Stomach (tissue), 4 donors: ENCODE measurements around the gene FN3K.

ENCODE experiments used
- CTCF ChIP-seq, 7 experiments: fragments of 450-650 bp in 4 of 7; fragments of 200-600 bp in 3 of 7; sonication (generic) in 3 of 7; IDR thresholded peaks; one replicate each; pipeline ENCODE4 v1.5.1; 2016 to 2019; ENCODE audit warnings: antibody characterized with exemption in 7 of 7, control low read depth in 2 of 7, mild to moderate bottlenecking in 1 of 7
- EP300 ChIP-seq: sonication (generic); formaldehyde crosslinking; IDR thresholded peaks from one replicate; pipeline ENCODE4 v1.6.1; 2017; ENCODE audit warnings: antibody characterized with exemption
- POLR2A ChIP-seq, 4 donors: fragments of 450-650 bp; IDR thresholded peaks; one replicate each; pipeline ENCODE4 v1.6.1; 2016; ENCODE audit warnings: antibody characterized with exemption in 4 of 4, control low read depth in 2 of 4, mild to moderate bottlenecking in 1 of 4, moderate library complexity in 1 of 4
- POLR2AphosphoS5 ChIP-seq, 3 donors: sonication (generic); formaldehyde crosslinking; IDR thresholded peaks; one replicate each; pipeline ENCODE4 v1.6.1; 2016; ENCODE audit warnings: antibody characterized with exemption in 3 of 3

GRCh38 chr17:82699551-82699950 is 35.9 kb upstream of the FN3K start:
- TF ChIP-seq CTCF (IDR thresholded peaks at IDR 0.05) (no peak), EP300 (no peak), POLR2AphosphoS5 (IDR thresholded peaks at IDR 0.05) (no peak), POLR2A (IDR thresholded peaks at IDR 0.05) (no peak)
